ENCODE results near the gene DHCR7.

DHCR7 gene

GRCh38 chr11:71484248-71485062 is 36.3 kb upstream of the DHCR7 start:
- TF ChIP-seq ZFX (IDR thresholded peaks at IDR 0.05; ENCODE audit: borderline replicate concordance), result no peak
- TF ChIP-seq CTCF (IDR thresholded peaks at IDR 0.05), result no peak

GRCh38 chr11:71483692-71484091 is 35.5 kb upstream of the DHCR7 start:
- TF ChIP-seq CTCF (IDR thresholded peaks at IDR 0.05) (no peak), ZFX (IDR thresholded peaks at IDR 0.05; ENCODE audit: borderline replicate concordance) (no peak)
- H3K27ac ChIP-seq, result no peak overlapping the region

More at GRCh38 chr11:71484248-71485062, 36.3 kb upstream of the DHCR7 start:
- H3K27ac ChIP-seq, result no peak overlapping the region

- no peak overlapping the region for H3K27ac ChIP-seq
- TF ChIP-seq CTCF (IDR thresholded peaks at IDR 0.05), result no peak
- no peak for TF ChIP-seq ZFX (IDR thresholded peaks at IDR 0.05; ENCODE audit: borderline replicate concordance)
Measured at GRCh38 chr11:71482746-71483364, 34.7 kb upstream of the DHCR7 start.

GRCh38 chr11:71482216-71482615 is 34.0 kb upstream of the DHCR7 start:
- TF ChIP-seq ZFX (IDR thresholded peaks at IDR 0.05; ENCODE audit: borderline replicate concordance), result no peak
- TF ChIP-seq CTCF (IDR thresholded peaks at IDR 0.05), result no peak
- no peak overlapping the region for H3K27ac ChIP-seq

GRCh38 chr11:71481101-71481960 is 33.1 kb upstream of the DHCR7 start:
- H3K27ac ChIP-seq, result no peak overlapping the region
- TF ChIP-seq CTCF (IDR thresholded peaks at IDR 0.05), result no peak

- no peak overlapping the region for H3K27ac ChIP-seq
Measured at GRCh38 chr11:71478528-71478840, 30.3 kb upstream of the DHCR7 start.

More at GRCh38 chr11:71478528-71478840, 30.3 kb upstream of the DHCR7 start:
- TF ChIP-seq CTCF (IDR thresholded peaks at IDR 0.05), result no peak
- no peak for TF ChIP-seq ZFX (IDR thresholded peaks at IDR 0.05; ENCODE audit: borderline replicate concordance)

All from 22Rv1 (cell line).